GM12878 (cell line): ENCODE results near the gene TCF7L2.

Experiments used
- CHD2 ChIP-seq: IDR thresholded peaks from 2 replicates; pipeline ENCODE4 v1.6.1; 2011; ENCODE audit warnings: low read depth, low read length, improper control_type of control experiment, borderline replicate concordance
- CTCF ChIP-seq, 3 experiments: IDR thresholded peaks in 2 of 3; conservative IDR thresholded peaks in 1 of 3; 2 replicates each; pipeline ENCODE4 v1.5.1; 2011; ENCODE audit warnings: low read depth in 3 of 3, low read length in 3 of 3, mild to moderate bottlenecking in 3 of 3, control low read depth in 2 of 3, moderate library complexity in 2 of 3, inconsistent platforms in 1 of 3, mixed read lengths in 1 of 3; ENCODE audit not compliant: control insufficient read depth in 2 of 3, insufficient read depth in 1 of 3; ENCODE audit errors: extremely low read depth in 1 of 3
- IRF3 ChIP-seq: fragments of 450-650 bp; IDR thresholded peaks from 2 replicates; pipeline ENCODE4 v1.6.1; 2014; ENCODE audit warnings: mild to moderate bottlenecking
- PBX3 ChIP-seq: IDR thresholded peaks from 2 replicates; pipeline ENCODE4 v1.6.1; 2011; ENCODE audit warnings: mild to moderate bottlenecking, low read depth, low read length, moderate library complexity; ENCODE audit not compliant: insufficient replicate concordance
- POLR2A ChIP-seq: IDR thresholded peaks from 2 replicates; pipeline ENCODE4 v1.6.1; 2011; ENCODE audit warnings: low read depth, mild to moderate bottlenecking, low read length

- TF ChIP-seq POLR2A (no peak), CTCF (IDR thresholded peaks at IDR 0.05 in 2 of 3, conservative IDR thresholded peaks at IDR 0.05 in 1 of 3; ENCODE audit: control insufficient read depth in 2 of 3, extremely low read depth in 1 of 3, insufficient read depth in 1 of 3, low read depth in 3 of 3, low read length in 3 of 3) (no peak), CHD2 (no peak), PBX3 (no peak), IRF3 (no peak)
Observed at GRCh38 chr10:113127261-113127900, 177.3 kb downstream of the TCF7L2 start.
